ENCODE results near the gene CUL5.

GRCh38 chr11:108012139-108012725, 3.5 kb downstream of the CUL5 start:
- TF ChIP-seq, protein P1, sequence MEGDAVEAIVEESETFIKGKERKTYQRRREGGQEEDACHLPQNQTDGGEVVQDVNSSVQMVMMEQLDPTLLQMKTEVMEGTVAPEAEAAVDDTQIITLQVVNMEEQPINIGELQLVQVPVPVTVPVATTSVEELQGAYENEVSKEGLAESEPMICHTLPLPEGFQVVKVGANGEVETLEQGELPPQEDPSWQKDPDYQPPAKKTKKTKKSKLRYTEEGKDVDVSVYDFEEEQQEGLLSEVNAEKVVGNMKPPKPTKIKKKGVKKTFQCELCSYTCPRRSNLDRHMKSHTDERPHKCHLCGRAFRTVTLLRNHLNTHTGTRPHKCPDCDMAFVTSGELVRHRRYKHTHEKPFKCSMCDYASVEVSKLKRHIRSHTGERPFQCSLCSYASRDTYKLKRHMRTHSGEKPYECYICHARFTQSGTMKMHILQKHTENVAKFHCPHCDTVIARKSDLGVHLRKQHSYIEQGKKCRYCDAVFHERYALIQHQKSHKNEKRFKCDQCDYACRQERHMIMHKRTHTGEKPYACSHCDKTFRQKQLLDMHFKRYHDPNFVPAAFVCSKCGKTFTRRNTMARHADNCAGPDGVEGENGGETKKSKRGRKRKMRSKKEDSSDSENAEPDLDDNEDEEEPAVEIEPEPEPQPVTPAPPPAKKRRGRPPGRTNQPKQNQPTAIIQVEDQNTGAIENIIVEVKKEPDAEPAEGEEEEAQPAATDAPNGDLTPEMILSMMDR (conservative IDR thresholded peaks at IDR 0.05; ENCODE audit: low read depth, low read length), result no peak
- TF ChIP-seq USF2 (IDR thresholded peaks at IDR 0.05; ENCODE audit: low read depth, low read length) (no peak), POLR2A (IDR thresholded peaks at IDR 0.05; ENCODE audit: low read depth, low read length) (no peak), MAFK (IDR thresholded peaks at IDR 0.05; ENCODE audit: low read depth, low read length) (no peak), CEBPB (IDR thresholded peaks at IDR 0.05; ENCODE audit: low read depth, low read length) (no peak), FOS (IDR thresholded peaks at IDR 0.05; ENCODE audit: low read depth, low read length) (no peak), RFX5 (IDR thresholded peaks at IDR 0.05; ENCODE audit: low read depth, low read length) (no peak), BHLHE40 (IDR thresholded peaks at IDR 0.05; ENCODE audit: low read depth, low read length) (no peak), RAD21 (IDR thresholded peaks at IDR 0.05; ENCODE audit: low read length) (no peak), MXI1 (IDR thresholded peaks at IDR 0.05; ENCODE audit: borderline replicate concordance, low read depth, low read length) (no peak), CHD1 (IDR thresholded peaks at IDR 0.05; ENCODE audit: low read depth, low read length) (no peak), SMC3 (IDR thresholded peaks at IDR 0.05; ENCODE audit: low read depth, low read length) (no peak)
